ENCODE data around the gene SRPRB.

SRPRB gene

DNA sequence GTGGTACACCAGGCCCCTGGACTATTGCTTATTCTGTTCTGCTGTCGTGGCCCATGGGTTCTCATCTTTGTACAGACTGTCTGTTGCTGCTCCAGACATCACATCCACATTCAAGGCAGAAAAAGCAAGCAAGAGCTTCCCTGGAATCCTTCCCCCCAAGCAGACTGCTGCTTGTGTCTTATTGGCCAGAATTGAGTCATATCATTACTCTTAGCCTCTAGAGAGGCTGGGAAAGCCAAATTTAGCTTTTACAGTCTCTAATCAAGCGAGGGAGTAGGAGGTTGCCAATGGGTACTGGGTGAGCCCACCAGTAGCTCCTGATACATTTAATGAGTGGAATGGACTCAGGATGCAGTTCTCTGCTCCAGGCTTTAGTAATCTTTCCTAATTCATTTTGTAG, 50.7 kb downstream of the SRPRB start:
- Mint-ChIP-seq H3K27ac (no peak overlapping the region), H3K4me1 (ENCODE audit: low read depth) (peaks cover 3% of the 10 kb centered on the region), H3K36me3 (no peaks in the 10 kb centered on the region), H3K27me3 (no peaks in the 10 kb centered on the region), H3K4me3 (no peak overlapping the region), H3K9me3 (ENCODE audit: low read depth) (no peaks in the 10 kb centered on the region)

DNA sequence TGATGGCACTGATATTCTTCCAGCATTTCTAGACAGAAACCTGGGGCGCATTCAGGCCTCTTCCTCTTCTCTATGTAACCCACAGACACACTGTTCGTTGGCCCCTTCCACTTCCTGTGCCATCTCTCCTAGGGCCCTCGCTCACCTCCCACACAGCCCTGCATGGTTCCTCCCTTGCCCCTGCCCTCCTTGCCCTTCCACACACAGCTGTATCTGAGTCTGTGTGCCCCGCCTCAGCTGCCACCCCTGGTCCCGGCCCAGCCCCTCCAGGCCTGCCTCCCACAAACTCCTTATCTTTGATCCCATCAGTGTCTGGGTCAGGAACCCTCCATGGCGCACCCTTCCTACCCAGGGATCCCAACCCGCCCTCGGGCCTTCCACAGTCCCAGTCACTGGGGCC, 52.2 kb downstream of the SRPRB start:
- Mint-ChIP-seq H3K4me3 (no peak overlapping the region), H3K27ac (no peak overlapping the region), H3K9me3 (ENCODE audit: low read depth) (no peaks in the 10 kb centered on the region), H3K27me3 (no peaks in the 10 kb centered on the region), H3K36me3 (no peaks in the 10 kb centered on the region), H3K4me1 (ENCODE audit: low read depth) (peaks cover 3% of the 10 kb centered on the region)

DNA sequence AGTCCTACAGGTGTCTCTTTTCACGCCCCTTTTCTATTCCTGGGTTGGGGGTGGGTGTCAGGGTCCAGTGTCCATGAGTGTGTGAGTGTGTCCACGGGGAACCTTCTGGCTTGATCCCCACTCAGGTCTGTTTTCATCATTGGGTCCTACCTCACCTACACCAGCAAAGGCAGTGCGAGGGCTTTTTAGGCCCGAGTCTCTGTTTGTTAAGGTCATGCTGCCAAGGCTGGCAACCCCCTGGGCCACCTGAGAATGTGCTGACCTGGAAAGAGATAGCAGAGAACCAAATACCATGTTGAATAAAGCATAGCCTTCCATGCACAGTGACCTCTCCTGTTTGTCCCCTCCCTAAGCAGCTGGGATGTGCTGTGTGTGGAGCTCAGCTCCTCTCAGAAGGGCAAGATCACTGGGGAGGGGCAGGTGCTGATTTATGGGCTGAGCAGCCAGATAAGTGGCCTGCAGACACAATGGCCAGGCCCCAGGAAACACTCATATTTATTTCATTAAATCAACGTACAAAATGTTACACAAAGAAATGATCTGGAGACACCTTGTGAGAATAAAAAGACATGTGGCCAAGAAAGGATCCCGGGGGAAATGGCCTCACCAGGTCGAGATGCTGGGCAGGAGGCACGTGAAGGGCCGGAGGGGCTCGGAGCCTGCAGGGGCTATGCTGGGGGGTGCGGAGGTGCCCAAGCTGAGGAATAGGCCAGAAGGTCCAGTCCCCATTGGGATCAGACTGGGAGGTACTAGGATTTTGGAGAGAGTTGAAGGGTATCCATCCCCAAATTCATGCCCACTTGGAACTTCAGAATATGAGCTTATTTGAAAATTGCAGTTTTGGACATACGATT, 54.0 kb downstream of the SRPRB start:
- H3K27ac Mint-ChIP-seq: no peak overlapping the region
- no peak overlapping the region for H3K4me3 Mint-ChIP-seq
- H3K9me3 Mint-ChIP-seq (ENCODE audit: low read depth): no peaks in the 10 kb centered on the region
- H3K36me3 Mint-ChIP-seq: no peaks in the 10 kb centered on the region
- H3K27me3 Mint-ChIP-seq: no peaks in the 10 kb centered on the region
- peaks cover 3% of the 10 kb centered on the region for H3K4me1 Mint-ChIP-seq (ENCODE audit: low read depth)

DNA sequence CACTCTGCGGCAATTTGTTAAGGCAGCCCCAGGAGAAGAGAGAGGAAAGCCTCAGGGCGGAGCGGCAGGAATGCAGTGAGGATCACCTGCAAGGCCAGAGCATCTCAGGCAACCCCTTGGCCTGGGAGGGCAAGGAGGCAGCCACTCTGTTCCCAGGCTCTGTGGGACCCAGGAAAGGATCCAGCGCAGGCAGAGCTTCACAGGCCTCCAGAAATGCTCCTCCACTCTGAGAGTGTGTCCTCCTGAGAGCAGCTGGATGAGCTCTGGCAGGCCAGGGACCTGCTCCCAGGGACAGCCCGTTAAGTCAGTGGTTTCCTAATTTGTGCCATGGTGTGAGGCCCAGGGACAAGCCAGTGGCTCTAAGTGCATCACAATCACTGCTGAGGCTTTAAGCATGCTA, 54.9 kb downstream of the SRPRB start:
- H3K27ac Mint-ChIP-seq: no peak overlapping the region
- no peaks in the 10 kb centered on the region for H3K9me3 Mint-ChIP-seq (ENCODE audit: low read depth)
- no peak overlapping the region for H3K4me3 Mint-ChIP-seq
- no peaks in the 10 kb centered on the region for H3K36me3 Mint-ChIP-seq
- no peaks in the 10 kb centered on the region for H3K27me3 Mint-ChIP-seq
- H3K4me1 Mint-ChIP-seq (ENCODE audit: low read depth): peaks cover 3% of the 10 kb centered on the region

DNA sequence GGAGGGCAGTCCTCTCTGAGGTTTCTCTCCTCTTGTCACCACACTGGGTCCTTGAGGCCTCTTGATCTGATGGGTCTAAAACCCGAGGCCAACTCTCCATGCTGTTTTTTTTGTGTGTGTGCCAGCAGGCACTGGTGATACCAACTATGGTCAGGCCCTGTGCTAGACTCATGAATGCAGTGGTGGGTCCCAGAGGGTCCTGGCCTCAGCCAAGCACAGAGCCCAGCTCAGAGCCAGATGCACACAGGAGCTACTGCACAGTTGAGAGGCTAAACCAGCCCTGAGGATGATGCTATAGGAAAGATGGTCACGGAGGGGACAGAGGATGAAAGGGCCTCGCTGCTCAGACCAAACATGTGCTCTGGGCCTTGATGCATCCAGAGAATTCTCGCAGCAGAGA, 56.5 kb downstream of the SRPRB start:
- Mint-ChIP-seq H3K9me3 (ENCODE audit: low read depth) (no peaks in the 10 kb centered on the region), H3K27me3 (no peaks in the 10 kb centered on the region), H3K27ac (no peak overlapping the region), H3K4me1 (ENCODE audit: low read depth) (peaks cover 3% of the 10 kb centered on the region), H3K4me3 (no peak overlapping the region), H3K36me3 (no peaks in the 10 kb centered on the region)

DNA sequence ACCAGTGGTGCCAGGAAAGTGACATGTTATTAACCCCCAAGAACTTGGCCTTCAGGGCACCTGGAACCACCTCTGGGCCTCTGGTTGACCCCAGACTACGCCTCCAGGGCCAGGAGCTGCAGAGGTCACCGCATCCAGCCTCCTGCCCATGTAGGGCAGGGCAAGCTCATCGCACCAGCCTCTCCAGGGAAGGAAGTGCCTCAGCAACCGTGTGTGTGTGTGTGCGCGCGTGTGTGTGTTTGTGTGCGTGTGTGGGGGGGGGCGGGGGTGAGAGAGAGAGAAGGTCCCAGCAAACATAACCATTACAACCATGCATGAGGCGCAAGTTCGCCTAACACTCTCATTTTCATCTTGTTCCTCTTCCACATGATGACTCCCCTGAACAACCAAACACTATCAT, 58.3 kb downstream of the SRPRB start:
- H3K4me3 Mint-ChIP-seq: no peak overlapping the region
- peaks cover 3% of the 10 kb centered on the region for H3K27me3 Mint-ChIP-seq
- no peaks in the 10 kb centered on the region for H3K4me1 Mint-ChIP-seq (ENCODE audit: low read depth)
- no peak overlapping the region for H3K27ac Mint-ChIP-seq
- H3K9me3 Mint-ChIP-seq (ENCODE audit: low read depth): no peaks in the 10 kb centered on the region
- no peaks in the 10 kb centered on the region for H3K36me3 Mint-ChIP-seq

DNA sequence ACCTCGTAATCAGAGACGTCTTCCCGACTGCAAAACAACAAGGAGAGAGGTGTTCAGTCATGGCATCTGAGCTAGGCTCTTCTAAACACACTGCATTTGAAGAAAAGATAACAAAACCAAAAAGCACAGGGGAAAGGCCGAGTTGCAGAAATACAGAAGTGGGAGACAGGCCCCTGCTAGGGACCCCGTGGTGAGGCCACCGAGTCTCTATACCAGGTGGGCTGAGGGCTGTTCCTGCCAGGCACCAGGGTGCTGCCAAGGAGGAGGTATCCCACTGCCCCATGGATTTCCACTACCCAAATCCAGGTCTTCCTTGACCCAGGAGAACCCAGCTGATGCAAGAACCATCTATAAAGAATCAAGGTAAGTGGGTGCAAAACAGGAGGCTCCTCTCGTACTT, 59.0 kb downstream of the SRPRB start:
- no peak overlapping the region for H3K4me3 Mint-ChIP-seq
- H3K27me3 Mint-ChIP-seq: peaks cover 5% of the 10 kb centered on the region
- H3K4me1 Mint-ChIP-seq (ENCODE audit: low read depth): no peaks in the 10 kb centered on the region
- H3K9me3 Mint-ChIP-seq (ENCODE audit: low read depth): no peaks in the 10 kb centered on the region
- no peak overlapping the region for H3K27ac Mint-ChIP-seq
- H3K36me3 Mint-ChIP-seq: no peaks in the 10 kb centered on the region

DNA sequence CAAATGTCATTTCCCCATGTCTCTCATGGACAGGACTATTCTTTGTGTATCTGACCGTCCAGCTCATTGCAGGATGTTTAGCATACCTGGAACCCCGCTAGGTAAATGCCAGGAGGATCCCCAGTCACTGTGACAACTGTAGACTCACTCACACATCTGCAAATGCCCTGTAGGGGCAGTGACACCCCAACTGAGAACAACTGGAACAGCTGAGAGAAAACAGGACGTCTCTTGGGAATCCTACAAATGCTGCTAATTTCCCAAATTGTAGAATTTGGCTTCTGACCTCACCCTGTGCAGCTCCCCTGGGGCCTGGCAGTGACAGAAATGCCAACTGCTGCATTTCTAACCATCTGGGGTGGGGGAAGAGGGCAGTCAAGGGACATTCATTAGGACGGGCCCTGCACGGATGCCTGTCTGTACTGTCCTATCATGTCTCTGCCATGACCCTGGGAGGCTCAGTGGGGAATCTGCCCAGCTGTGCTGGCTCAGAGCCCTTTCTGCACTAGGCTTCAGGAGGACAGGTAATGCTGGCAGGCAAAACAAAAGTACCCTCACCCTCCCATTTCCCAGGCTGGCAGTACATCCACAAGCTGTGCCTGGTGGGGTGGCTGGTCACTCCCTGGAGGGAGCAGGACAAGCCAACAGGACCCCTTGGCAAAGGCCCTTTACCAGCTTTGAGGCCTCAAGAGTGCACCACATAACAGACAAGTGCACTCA, 59.7 kb downstream of the SRPRB start:
- no peaks in the 10 kb centered on the region for H3K36me3 Mint-ChIP-seq
- H3K4me1 Mint-ChIP-seq (ENCODE audit: low read depth): no peaks in the 10 kb centered on the region
- no peak overlapping the region for H3K4me3 Mint-ChIP-seq
- H3K9me3 Mint-ChIP-seq (ENCODE audit: low read depth): no peaks in the 10 kb centered on the region
- H3K27ac Mint-ChIP-seq: no peak overlapping the region
- H3K27me3 Mint-ChIP-seq: peaks cover 5% of the 10 kb centered on the region

DNA sequence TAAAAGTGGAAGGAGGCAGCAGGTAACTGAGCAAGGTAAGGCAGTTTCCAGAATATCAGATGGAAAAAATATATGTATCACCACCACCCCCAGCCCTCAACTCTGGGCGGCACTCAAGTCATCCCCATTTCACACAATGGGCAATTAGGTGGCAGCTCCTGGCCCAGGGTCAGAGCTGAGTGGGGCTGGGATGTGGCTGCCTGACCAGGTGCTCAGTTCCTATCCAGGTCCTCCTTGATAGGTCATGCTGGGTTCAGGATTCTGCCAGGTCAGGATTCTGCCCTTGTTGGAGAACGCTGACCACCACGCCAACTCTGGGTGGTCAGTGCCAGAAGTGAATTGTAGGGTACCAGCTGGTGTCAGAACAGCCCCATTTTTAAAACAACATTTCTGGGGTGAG, 60.5 kb downstream of the SRPRB start:
- H3K36me3 Mint-ChIP-seq: no peaks in the 10 kb centered on the region
- peaks cover 5% of the 10 kb centered on the region for H3K27me3 Mint-ChIP-seq
- no peak overlapping the region for H3K27ac Mint-ChIP-seq
- no peak overlapping the region for H3K4me3 Mint-ChIP-seq
- H3K4me1 Mint-ChIP-seq (ENCODE audit: low read depth): no peaks in the 10 kb centered on the region
- H3K9me3 Mint-ChIP-seq (ENCODE audit: low read depth): no peaks in the 10 kb centered on the region

DNA sequence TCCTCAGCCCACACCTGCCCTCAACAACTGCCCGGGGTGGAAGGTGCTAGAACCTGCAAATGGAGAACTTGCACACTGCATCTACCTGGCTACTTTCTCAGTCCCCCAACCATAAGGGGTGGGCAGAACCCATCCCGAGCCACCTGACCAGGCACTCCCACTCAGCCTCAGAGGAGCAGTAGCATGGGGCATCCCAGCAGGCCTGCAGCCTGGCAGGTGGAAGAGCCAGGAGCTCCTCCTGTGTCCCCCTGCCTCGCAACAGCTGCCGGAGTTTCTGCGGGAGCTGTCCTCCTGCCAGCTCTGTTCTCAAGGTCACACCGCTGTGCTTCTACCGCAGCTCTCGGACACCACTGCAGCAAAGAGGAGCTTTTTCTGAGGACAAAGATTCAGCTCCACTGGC, 62.6 kb downstream of the SRPRB start:
- H3K27ac Mint-ChIP-seq: no peak overlapping the region
- no peaks in the 10 kb centered on the region for H3K4me1 Mint-ChIP-seq (ENCODE audit: low read depth)

DNA sequence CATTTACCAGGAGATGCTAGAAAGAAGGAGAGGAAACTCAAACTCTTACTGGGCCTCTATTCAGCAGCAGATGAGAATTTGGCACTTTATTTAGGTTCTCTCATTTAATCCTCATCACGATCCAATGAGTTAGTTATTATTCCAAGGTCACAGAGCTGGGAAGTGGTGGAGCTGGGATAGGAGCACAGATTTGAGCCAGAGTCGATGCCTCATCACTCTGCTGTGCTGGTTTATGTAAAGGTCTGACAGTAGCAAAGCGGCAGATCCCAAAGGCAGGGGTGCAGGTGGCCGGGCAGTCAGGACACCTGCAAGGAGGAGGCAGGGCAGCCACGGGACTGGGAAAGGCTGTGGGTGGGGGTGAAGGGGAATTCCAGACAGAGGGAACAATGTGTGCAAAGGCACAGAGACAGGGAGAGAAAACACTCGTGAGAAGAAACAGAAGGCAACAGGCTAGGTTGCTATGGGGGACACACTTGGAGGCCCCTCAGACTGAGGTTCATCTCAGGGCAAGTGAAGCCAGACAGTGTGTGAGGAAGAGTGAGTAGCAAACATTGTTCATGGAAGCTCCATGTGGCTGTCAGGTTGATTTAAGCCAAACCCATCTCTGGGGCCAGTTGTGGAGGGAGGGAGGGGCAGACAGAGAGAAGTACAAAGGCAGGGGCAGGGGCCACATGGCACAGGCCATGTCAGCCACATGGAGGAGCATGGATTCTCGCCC, 63.3 kb downstream of the SRPRB start:
- Mint-ChIP-seq H3K9me3 (ENCODE audit: low read depth) (no peaks in the 10 kb centered on the region), H3K36me3 (no peaks in the 10 kb centered on the region), H3K4me1 (ENCODE audit: low read depth) (no peaks in the 10 kb centered on the region), H3K27me3 (peaks cover 5% of the 10 kb centered on the region), H3K27ac (no peak overlapping the region), H3K4me3 (no peak overlapping the region)

More for the DNA sequence above, 62.6 kb downstream of the SRPRB start:
- Mint-ChIP-seq H3K9me3 (ENCODE audit: low read depth) (no peaks in the 10 kb centered on the region), H3K27me3 (peaks cover 5% of the 10 kb centered on the region), H3K36me3 (no peaks in the 10 kb centered on the region), H3K4me3 (no peak overlapping the region)

DNA sequence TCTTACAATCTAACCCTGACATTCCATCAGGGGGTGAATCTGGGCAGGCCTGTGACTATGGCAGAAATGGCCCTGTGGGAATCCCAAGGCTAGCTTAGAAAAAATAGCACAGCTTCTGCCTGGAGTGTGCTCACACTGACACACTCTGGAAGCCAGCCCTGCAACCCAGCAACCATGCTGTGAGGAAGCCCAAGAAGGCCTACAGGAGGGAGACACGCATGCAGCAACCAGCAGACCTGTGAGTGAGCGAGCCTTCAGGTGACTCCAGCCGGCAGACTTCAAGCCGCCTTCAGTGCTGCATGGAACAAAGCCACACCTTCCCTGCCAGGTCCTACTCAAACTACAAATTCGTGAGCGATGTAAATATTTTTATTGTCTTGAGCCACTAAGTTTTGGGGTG, 64.0 kb downstream of the SRPRB start:
- H3K27me3 Mint-ChIP-seq: peaks cover 5% of the 10 kb centered on the region
- H3K4me1 Mint-ChIP-seq (ENCODE audit: low read depth): no peaks in the 10 kb centered on the region
- no peaks in the 10 kb centered on the region for H3K9me3 Mint-ChIP-seq (ENCODE audit: low read depth)
- H3K27ac Mint-ChIP-seq: no peak overlapping the region
- no peaks in the 10 kb centered on the region for H3K36me3 Mint-ChIP-seq
- no peak overlapping the region for H3K4me3 Mint-ChIP-seq

DNA sequence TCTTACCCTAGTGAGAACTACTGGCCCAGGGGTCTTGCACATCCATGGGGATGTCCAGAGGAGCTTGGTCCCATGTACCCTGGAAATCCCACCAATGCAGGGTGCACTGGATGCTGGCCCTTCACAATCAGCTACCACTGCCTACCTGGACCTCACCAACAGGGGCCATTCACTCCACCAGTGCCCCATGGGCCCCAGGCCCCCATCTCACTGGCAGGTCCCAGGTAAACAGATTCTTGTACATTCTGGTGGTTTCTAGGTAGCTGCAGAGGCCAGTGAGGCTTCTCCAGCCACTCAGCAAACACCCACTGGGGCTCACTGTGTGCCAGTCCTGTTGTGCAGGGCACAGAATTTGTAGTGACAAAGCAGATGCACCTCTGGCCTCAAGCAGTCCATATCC, 65.2 kb downstream of the SRPRB start:
- no peak overlapping the region for H3K4me3 Mint-ChIP-seq
- no peak overlapping the region for H3K27ac Mint-ChIP-seq
- peaks cover 5% of the 10 kb centered on the region for H3K27me3 Mint-ChIP-seq

More for the DNA sequence above, 65.2 kb downstream of the SRPRB start:
- Mint-ChIP-seq H3K4me1 (ENCODE audit: low read depth) (no peaks in the 10 kb centered on the region), H3K36me3 (no peaks in the 10 kb centered on the region), H3K9me3 (ENCODE audit: low read depth) (no peaks in the 10 kb centered on the region)
